ENCODE measurements around the gene MBD5.

MBD5 gene

DNA sequence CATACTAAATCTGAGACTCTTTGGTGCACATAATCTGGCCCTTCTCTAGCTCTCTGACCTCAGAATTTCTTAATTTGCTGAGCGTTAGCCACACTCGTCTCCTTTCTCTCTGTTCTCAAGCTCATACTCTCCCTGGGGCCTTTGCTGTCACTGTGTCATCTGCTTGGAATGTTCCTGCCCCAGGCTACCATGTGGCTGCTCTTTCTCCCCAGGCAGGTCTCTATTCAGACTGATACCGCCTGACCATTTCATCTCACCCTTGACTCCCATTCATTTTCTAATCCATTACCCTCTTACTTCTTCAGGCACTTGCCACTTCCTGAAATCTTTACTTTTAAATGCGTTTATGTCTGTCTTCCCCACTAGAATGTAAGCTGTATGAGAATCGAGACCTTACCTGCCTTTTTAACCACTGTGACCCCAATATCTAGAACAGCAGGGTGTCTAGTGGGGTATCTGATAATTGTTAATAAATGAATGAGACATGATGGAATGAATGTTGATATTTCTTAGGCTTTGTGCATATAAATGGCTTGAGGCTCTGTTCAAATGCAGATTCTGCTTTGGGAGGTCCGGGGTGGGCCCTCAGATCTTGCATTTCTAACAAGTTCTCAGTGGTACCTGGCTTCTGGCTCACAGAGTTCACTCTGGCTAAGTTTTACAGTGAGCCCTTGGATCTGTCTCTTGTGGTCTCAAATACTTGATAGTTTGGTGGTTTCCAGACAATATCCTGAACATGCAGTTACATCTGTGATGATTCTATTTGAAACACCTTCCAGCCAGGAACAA is 533.8 kb downstream of the MBD5 start:
- DNase-seq, result no peak

DNA sequence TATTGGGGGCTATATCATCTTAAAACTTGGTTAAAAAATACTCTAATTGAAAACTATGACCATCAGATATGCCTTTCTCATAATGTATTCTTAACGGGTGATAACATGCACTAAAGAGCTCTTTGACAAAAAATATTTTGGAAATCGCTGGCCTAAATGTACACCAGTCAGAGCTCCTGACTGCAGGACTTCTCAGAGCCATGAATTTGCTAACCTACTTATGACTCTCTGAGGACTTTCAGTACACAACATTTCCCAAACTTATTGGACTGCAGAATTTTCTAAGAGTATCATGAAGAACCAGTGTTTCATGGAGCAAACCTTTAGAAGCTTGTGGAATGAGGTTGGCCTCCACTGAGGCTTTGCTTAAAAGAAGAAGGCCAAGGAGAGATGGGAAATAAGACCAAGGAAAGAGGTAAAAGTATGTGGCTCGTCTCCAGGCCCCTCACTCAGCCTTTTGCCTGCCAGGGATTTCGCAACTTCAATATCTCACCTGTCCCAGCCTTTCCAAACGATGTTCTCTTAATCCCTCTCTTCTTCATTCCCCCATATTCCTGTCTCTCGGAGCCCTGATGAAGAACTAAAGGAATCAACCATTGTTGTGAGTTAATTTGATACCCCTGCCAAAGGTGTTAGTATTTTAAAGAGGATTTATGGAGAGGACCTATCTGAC is 534.9 kb downstream of the MBD5 start:
- DNase-seq, result no peak

DNA sequence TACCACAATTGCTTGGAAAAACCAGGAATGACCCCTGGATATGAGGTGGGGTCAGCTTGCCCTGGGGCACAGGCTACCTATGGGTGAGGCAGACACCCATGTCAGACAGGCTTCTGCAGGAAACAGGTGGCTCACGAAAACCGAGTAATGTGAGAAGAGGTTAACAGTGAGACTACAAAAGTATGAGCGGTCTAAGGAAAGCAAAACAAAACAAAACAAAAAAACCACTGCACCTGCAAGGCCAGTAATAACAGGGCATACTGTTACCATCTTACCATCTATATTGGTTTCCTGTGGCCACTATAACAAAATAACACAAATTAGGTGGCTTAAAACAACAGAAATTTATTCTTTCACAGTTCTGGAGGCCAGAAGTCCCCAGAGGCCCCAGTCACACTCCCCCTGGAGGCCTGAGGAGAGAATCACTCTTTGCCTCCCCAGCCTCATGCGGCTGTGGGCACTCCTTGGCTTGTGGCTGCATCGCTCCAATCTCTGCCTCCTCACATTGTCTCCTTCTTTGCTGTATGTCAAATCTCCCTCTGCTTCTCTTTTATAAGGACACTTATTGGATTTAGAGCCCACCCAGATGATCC is 537.0 kb downstream of the MBD5 start:
- DNase-seq, result no peak

DNA sequence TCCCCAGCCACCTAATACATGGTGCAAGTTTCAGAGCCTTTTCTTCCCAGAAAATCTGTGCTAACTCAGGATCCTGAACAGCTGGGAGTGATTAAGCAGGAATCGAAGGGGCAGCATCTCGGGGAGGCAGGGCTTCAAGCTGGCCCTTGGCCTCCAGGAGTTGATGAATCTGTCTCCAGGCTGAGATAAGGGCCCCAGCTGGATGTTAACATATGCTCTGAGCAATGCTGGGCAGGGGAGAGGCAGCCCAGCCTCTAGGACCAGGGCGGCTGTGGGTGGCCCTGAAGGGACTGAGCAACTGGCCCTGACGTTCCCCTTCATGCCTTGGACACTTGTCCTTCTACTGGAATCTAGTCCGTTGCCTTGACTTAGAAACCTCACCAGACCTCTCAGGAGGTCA is 539.6 kb downstream of the MBD5 start:
- DNase-seq, result no peak

DNA sequence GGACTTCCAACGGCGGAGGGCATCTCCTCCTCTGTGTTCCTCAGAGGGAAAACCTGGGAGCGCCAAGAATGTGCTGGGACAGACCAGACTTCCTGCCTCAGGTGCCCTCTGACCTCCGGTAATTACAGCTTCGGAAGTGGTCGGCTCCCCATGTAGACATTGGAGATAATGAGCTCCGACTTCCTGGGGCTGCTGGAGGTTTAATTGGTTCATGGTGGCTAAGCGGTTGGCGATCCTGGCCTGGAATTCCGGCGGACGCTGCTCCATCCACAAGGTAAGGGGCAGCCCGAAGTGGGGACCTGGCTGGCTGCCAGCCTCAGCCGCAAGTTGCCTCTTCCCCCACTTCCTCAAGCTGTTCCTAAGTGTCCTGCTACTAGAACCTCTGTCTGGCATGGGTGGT is 540.5 kb downstream of the MBD5 start:
- no peak for DNase-seq

DNA sequence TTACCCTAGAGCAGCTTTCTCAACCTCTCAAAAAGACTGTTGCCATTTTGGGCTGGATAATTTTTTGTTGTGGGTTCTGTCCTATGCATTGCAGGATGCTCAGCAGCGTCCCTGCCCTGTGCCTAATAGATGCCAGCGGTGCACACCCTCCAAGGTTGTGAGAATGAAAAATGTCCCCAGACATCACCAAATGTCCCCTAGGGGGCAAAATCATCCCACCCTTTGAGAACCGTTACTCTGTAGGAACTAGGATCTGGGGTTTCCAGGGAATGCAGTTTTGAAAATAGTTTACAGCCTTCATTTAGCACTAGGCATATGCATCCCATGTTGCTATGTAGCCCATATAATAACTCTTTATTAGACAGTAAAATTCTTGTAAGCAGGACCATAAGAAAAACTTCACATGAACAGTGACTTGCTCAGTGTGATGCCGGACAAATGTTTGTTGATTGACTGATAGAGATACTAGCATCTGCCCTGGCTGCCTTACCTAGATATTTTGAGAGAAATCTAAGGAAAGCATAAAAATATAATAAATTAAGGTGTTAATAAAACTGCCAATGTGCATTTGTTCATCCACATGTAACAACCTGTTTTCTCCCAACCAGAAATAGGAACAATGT is 544.5 kb downstream of the MBD5 start:
- DNase-seq, result no peak

Measured in NCI-H524 treated with DMSO at 0.1 percent for 48 hours (cell line).